DOHH2 (cell line): ENCODE results near the gene PSMC1.

Experiments
- H3F3A ChIP-seq: fragments of 200-600 bp; sonication (generic), shearing (Covaris generic); 2 replicates; pipeline ENCODE4 v1.6.0; 2016; ENCODE audit warnings: antibody characterized with exemption, mild to moderate bottlenecking; ENCODE audit not compliant: control insufficient read depth, insufficient read depth
- H3K27ac ChIP-seq: fragments of 200-600 bp; sonication (generic); 2 replicates; pipeline ENCODE4 v1.5.1; 2014; ENCODE audit warnings: low read depth, mild to moderate bottlenecking, low read length, moderate library complexity
- H3K27me3 ChIP-seq: fragments of 200-600 bp; sonication (generic); 2 replicates; pipeline ENCODE4 v1.6.1; 2014; ENCODE audit warnings: mild to moderate bottlenecking, low read length, mixed read lengths; ENCODE audit not compliant: control insufficient read depth
- H3K36me3 ChIP-seq: fragments of 200-600 bp; sonication (generic); 2 replicates; pipeline ENCODE4 v1.6.1; 2014; ENCODE audit warnings: mild to moderate bottlenecking, low read length, moderate library complexity, mixed read lengths; ENCODE audit not compliant: control insufficient read depth
- H3K4me1 ChIP-seq: fragments of 200-600 bp; sonication (generic); 2 replicates; pipeline ENCODE4 v1.6.1; 2014; ENCODE audit warnings: mild to moderate bottlenecking, low read length, mixed read lengths; ENCODE audit not compliant: control insufficient read depth
- H3K4me2 ChIP-seq: fragments of 200-600 bp; sonication (generic); 2 replicates; pipeline ENCODE4 v1.6.0; 2014; ENCODE audit warnings: mild to moderate bottlenecking, low read length, moderate library complexity
- H3K4me3 ChIP-seq: fragments of 200-600 bp; sonication (generic); 2 replicates; pipeline ENCODE4 v1.5.1; 2014; ENCODE audit warnings: mild to moderate bottlenecking, low read length, mixed read lengths
- H3K79me2 ChIP-seq: fragments of 200-600 bp; sonication (generic); 2 replicates; pipeline ENCODE4 v1.6.1; 2014; ENCODE audit warnings: mild to moderate bottlenecking, low read length, mixed read lengths; ENCODE audit not compliant: control insufficient read depth
- H3K9me2 ChIP-seq: fragments of 200-600 bp; sonication (generic); replicated peaks from 2 replicates; pipeline ENCODE4 v1.6.1; 2014; ENCODE audit warnings: mild to moderate bottlenecking, low read length, mixed read lengths; ENCODE audit not compliant: control insufficient read depth
- H3K9me3 ChIP-seq: fragments of 200-600 bp; sonication (generic); 2 replicates; pipeline ENCODE4 v1.6.1; 2014; ENCODE audit warnings: antibody characterized with exemption, low read length, mixed read lengths; ENCODE audit not compliant: control insufficient read depth, insufficient read depth
- H4K20me1 ChIP-seq: fragments of 200-600 bp; sonication (generic); 2 replicates; pipeline ENCODE4 v1.6.0; 2014; ENCODE audit warnings: low read depth, mild to moderate bottlenecking, antibody characterized with exemption, low read length, moderate library complexity; ENCODE audit not compliant: control insufficient read depth, insufficient read depth
- CTCF ChIP-seq: fragments of 200-600 bp; sonication (generic); IDR thresholded peaks from one replicate; pipeline ENCODE4 v1.5.1; 2014; ENCODE audit warnings: antibody characterized with exemption, mild to moderate bottlenecking, low read depth, low read length; ENCODE audit not compliant: poor library complexity, severe bottlenecking
- EZH2phosphoT487 ChIP-seq: fragments of 200-600 bp; sonication (generic); IDR thresholded peaks from 2 replicates; pipeline ENCODE4 v1.6.1; 2017; ENCODE audit warnings: borderline replicate concordance, mild to moderate bottlenecking, antibody characterized with exemption, low read length, moderate library complexity, mixed read lengths

The PSMC1 gene

GRCh38 chr14:90275820-90276219 is 19.5 kb downstream of the PSMC1 start:
- Histone ChIP-seq H3K27ac (no peak overlapping the region), H3K79me2 (no peaks in the 10 kb centered on the region)

GRCh38 chr14:90276646-90277367 is 20.5 kb downstream of the PSMC1 start:
- H3K27ac ChIP-seq = no peak overlapping the region

More at GRCh38 chr14:90275820-90276219, 19.5 kb downstream of the PSMC1 start:
- Histone ChIP-seq H3K4me3 (no peak overlapping the region), H3K4me2 (no peak overlapping the region), H3F3A (0 out of 2 replicates have a peak, but pooled peaks cover 5% of the 10 kb centered on the region), H3K9me2 (no peaks in the 10 kb centered on the region), H3K9me3 (no peaks in the 10 kb centered on the region), H3K4me1 (no peaks in the 10 kb centered on the region), H3K27me3 (no peaks in the 10 kb centered on the region), H3K36me3 (peaks cover 35% of the 10 kb centered on the region), H4K20me1 (no peaks in the 10 kb centered on the region)
- no peak for TF ChIP-seq EZH2phosphoT487
- no peak for TF ChIP-seq CTCF

GRCh38 chr14:90277581-90278198 is 21.3 kb downstream of the PSMC1 start:
- Histone ChIP-seq H3K27ac (no peak overlapping the region), H3K36me3 (peaks cover 21% of the 10 kb centered on the region), H3K9me3 (no peaks in the 10 kb centered on the region), H3K4me1 (no peaks in the 10 kb centered on the region), H3K4me3 (no peak overlapping the region), H3F3A (0 out of 2 replicates have a peak, but pooled peaks cover 5% of the 10 kb centered on the region), H3K4me2 (no peak overlapping the region), H3K79me2 (no peaks in the 10 kb centered on the region), H3K27me3 (no peaks in the 10 kb centered on the region), H4K20me1 (no peaks in the 10 kb centered on the region), H3K9me2 (no peaks in the 10 kb centered on the region)
- TF ChIP-seq CTCF (no peak), EZH2phosphoT487 (no peak)

More at GRCh38 chr14:90276646-90277367, 20.5 kb downstream of the PSMC1 start:
- H3K36me3 ChIP-seq = peaks cover 27% of the 10 kb centered on the region
- H4K20me1 ChIP-seq = no peaks in the 10 kb centered on the region
- no peaks in the 10 kb centered on the region for H3K9me2 ChIP-seq
- H3K4me3 ChIP-seq = no peak overlapping the region
- H3K4me2 ChIP-seq = no peak overlapping the region
- no peaks in the 10 kb centered on the region for H3K27me3 ChIP-seq
- 0 out of 2 replicates have a peak, but pooled peaks cover 5% of the 10 kb centered on the region for H3F3A ChIP-seq
- TF ChIP-seq EZH2phosphoT487 (no peak), CTCF (no peak)
- no peaks in the 10 kb centered on the region for H3K79me2 ChIP-seq
- H3K9me3 ChIP-seq = no peaks in the 10 kb centered on the region
- no peaks in the 10 kb centered on the region for H3K4me1 ChIP-seq
